ENCODE data around the gene BID.

Gene BID

DNA sequence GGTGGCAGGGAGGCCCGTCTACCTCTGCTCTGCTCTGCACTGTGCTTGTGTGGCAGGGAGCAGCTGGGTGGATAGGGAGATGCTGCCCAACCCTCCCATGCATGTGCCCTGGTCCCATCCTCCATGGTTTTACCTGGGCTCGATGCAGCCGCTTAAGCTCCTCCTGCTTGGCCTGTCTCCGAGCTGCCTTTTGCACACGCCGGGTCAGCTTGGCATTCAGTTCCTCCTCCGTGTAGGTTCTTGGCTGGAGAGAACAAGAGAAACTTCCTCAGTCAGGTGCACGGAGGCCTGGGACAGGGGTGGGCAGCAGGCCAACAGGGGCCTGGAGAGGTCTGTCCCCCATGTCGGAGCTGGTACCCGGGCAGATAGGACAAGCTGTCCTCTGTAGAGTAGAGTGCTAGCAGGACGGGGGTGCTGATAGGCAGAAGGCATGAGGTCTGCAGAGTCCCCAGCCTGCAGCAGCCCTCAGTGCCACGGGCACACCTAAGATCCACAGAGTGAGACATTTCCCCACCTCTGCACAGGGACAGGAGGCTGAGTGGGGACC, 36.4 kb upstream of the BID start:
- TF ChIP-seq, protein P1, sequence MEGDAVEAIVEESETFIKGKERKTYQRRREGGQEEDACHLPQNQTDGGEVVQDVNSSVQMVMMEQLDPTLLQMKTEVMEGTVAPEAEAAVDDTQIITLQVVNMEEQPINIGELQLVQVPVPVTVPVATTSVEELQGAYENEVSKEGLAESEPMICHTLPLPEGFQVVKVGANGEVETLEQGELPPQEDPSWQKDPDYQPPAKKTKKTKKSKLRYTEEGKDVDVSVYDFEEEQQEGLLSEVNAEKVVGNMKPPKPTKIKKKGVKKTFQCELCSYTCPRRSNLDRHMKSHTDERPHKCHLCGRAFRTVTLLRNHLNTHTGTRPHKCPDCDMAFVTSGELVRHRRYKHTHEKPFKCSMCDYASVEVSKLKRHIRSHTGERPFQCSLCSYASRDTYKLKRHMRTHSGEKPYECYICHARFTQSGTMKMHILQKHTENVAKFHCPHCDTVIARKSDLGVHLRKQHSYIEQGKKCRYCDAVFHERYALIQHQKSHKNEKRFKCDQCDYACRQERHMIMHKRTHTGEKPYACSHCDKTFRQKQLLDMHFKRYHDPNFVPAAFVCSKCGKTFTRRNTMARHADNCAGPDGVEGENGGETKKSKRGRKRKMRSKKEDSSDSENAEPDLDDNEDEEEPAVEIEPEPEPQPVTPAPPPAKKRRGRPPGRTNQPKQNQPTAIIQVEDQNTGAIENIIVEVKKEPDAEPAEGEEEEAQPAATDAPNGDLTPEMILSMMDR (IDR thresholded peaks at IDR 0.05) = no peak

DNA sequence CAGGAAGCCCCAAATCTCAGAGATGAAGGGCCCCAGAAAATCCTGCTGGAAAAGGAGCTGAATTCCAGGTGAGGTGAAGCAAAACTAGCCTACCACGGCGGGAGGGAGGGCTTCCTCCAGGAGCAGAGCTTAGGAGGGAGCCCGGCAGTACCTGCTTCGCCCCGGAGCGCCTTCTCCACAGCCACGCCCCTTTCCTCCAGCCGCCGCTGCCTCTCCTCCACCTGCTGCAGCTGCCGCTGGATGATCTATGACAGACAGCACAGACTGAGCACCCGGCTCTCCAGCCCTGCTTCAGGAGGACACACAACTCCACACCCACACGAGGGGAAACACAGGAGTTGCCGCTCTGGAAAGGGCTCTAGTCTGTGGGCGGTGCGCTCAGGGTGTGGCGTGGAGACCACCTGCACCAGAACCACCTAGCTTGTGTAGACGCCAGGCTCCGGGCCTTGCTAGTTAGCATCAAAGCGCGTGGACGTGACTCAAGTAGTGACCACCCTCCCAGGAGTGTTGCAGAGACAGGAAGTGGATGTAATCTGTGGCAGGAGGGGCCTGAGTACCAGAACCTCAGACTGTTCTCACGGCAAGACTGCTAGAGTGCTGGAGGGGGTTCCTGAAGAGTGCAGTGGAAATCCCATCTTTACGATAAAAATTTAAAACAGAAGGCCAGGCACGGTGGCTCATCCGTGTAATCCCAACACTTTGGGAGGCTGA, 34.6 kb upstream of the BID start:
- TF ChIP-seq, protein P1 (IDR thresholded peaks at IDR 0.05) = no peak

DNA sequence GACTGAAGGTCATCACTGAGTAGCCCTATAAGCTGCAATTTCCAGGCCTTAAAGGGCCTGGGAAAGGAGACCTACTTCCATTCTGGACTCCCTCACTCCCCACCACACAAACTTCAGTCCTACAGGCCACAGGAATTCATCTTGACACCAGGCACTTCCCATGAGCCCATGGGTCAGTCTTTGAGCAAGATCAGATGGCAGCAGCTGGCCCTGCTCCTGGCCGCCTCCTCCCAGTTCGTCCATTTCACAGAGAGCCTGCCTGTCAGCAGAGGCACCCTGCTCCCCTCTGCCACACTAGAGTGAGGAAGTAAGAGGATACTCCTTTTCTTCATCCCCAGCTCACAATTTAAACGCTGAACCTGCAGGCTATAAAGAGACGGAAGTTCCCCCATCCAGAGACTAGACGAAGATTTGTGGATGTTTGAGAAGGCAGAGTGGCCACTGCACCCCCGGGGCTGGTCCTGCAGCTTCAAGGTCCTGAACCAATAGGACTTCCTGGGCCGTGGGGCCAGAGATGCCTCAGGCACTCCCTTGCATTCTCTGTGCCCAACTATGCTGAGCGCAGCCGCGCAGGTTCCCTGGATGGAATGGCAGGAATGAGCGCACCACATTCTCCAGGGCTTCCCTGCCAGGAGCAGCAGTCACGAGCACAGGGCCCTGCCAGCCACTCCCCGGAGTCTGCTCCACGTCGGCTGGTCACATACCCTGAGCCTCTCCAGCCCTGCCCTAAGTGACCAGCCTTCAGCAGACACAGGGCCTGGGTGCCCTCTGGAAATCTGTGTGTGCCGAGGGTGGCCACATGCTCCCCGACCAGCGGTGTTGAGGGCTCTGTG, 33.5 kb upstream of the BID start:
- TF ChIP-seq, protein P1 (IDR thresholded peaks at IDR 0.05) = no peak

DNA sequence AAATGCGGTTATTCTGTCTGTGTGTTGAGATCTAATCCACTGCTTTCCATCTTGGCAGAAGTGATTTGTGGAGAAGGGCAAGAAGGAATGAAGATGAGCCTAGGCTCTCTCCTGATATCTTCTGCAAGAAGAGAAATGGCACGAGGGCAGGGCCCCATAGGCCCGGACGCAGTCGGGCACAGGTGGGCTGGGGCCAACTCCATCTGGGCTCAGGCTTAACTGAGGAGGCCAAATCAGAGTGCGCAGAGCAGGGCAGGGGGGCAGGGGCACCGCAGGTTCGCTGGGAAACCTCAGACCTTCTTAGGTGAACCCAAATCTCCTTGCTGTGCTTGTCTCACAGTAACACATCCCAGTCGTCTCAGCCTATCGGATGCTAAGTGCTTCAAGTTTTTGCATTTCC, 32.8 kb upstream of the BID start:
- TF ChIP-seq, protein P1 (IDR thresholded peaks at IDR 0.05) = no peak

DNA sequence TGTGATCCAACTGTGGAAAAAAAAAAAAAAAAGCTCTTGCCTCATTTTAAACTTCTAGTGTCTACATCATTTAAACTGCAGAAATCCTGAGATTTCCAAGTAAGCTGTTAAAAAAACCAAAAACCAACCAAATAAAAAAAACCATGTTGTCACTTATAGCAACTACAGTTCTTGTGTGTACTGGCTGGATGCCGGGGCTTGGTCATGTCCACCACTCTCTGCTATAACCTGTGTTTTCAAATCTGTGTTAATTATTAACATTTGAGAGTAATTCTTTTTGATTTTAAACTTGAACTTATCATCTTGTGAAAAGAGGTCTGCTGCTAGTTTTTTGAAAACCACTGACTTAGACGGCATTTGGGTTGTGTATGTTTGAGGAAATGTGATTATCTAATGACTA, 32.2 kb upstream of the BID start:
- TF ChIP-seq, protein P1 (IDR thresholded peaks at IDR 0.05) = no peak

DNA sequence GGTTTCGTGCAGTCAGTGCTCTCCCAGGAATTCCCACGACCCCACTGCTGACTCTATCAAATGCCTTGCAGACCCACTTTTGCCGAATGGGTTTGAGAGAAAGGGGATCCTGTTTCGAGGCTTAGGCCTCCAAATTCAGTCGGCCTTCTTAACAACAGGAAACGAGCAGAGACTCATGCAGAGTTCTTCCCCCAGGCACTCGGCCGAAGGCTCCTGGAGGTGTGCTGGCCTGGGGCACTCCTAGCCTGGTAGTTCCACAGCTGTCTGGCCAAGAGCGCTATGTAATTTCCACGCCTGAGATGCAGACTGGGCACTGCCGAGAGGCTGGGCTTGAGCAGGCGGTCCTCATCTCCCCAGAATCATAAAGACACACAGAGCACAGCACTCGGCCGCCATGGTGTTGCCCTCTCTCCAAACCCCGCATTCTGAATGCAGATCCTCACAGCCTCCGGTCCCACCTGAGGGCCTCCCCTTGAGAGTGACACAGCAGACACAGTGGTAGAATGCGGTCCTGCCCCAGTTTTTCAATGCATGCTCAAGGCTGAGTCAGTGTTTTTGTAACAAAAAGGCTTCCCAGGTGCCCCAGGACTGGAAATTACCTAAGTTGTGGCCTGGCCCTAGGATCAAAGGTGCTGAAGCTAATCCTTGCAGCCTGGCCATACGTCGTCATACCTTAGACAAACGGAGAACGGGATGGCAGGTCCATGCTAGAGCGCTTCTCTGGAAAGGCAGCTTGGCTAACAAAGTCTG, 30.2 kb upstream of the BID start:
- TF ChIP-seq, protein P1 (IDR thresholded peaks at IDR 0.05) = no peak

DNA sequence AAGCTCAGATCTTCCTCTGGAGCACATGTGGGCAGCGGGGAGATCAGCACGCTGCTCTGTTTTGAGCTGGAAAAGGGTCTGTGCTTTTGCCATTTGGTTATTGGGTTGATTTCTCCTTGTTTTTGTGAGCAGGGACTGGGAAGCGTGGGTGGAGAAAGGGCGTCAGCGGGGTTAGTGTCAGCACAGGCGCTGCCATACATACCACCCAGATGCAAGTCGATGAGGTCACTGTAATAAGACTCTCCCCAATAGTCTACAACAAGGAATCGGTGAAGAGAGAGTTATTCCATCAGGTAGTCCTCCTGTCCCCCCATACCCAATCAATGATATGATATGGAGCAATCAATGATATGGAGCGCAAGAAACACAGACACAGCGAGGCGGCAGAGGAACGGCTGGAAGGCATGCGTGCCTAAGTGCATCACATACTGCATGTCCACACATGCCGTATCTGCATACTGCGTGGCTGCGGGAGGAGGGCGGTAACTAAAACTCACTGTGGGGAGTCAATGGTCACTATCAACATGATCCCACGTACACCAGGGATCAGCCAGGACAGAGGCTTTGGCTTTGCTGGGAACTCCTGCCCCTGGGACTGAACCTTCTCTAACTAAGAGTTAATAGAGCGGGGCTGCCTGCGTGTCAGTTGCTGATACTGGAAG, 29.5 kb upstream of the BID start:
- TF ChIP-seq, protein P1 (IDR thresholded peaks at IDR 0.05) = no peak
